HG02970 (cell line): ENCODE results near the gene KLHL22.
"Not testable (repeated sequence)": the region's sequence is repeated elsewhere in the genome, so short reads cannot be mapped to it uniquely, and the experiment has no call there.

Experiments
- ATAC-seq: cut with Tn5 transposase; IDR thresholded peaks from one replicate; pipeline ENCODE4 v1.9.1; 2021; ENCODE audit warnings: mild to moderate bottlenecking, moderate library complexity, moderate number of reproducible peaks; ENCODE audit not compliant: unreplicated experiment, low FRiP score

The KLHL22 gene

DNA sequence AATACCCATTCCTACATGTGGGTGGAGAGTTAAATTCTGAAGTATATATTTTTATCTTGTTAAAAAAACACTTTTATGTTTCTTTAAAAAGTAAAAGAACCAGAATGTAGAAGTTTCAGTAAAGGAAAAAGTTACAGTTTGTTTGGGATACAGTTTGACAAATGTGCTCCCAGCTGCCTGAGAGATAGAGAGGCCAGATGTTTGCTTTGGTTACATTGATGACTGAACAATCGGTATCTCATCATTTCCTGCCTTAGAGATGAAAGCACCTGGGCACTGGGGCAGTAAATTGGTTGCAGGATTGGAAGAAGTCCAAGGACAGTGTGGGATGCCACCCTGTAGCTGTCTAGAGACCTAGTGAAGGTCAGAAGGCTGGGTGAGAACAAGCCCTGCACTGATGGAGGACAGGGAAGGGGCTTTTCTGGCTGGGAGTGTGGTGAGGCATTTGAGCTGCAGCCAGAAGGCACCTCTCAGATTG, 28.4 kb upstream of the KLHL22 start:
- no peak for ATAC-seq

DNA sequence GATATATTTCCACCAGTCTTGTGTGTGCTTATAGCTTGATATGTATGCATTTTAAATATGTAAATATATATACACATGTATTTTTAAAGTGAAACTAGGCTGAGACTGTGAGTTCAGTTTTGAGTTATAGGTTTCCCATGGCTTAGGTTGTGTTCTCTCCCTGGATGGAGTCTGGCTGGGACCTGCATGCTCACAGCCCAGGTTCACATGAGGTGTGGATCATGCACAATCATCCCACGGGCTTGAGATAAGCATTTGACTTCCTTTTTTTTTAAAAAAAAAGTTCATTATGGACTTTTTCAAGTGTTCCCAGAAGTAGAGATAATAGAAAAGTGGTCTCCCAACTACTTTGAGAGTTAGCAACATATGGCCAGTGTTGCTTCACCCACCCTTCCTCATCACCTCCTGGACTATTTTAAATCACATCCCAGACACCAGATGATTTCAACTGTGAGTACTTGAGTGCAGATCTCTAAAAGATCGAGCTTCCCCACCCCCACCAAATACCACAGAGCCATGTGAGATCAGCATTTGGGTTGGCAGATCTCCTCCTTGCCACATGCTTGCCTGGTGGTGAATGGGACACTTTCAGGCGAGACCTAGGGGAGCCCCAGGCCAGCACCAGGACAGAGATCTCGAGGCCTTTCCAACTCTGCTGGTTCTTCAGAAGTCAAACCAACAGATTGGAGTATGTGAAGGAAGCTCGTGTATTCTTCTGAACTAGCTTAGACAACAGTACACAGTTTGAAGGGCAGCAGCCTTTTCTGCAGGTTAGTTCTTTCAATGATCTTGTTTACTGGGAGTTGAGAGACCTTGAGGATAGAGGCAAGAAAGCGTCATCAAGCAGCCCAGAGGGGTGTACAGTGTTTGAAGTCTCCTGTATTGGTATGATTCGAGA, 27.7 kb upstream of the KLHL22 start:
- no peak for ATAC-seq

DNA sequence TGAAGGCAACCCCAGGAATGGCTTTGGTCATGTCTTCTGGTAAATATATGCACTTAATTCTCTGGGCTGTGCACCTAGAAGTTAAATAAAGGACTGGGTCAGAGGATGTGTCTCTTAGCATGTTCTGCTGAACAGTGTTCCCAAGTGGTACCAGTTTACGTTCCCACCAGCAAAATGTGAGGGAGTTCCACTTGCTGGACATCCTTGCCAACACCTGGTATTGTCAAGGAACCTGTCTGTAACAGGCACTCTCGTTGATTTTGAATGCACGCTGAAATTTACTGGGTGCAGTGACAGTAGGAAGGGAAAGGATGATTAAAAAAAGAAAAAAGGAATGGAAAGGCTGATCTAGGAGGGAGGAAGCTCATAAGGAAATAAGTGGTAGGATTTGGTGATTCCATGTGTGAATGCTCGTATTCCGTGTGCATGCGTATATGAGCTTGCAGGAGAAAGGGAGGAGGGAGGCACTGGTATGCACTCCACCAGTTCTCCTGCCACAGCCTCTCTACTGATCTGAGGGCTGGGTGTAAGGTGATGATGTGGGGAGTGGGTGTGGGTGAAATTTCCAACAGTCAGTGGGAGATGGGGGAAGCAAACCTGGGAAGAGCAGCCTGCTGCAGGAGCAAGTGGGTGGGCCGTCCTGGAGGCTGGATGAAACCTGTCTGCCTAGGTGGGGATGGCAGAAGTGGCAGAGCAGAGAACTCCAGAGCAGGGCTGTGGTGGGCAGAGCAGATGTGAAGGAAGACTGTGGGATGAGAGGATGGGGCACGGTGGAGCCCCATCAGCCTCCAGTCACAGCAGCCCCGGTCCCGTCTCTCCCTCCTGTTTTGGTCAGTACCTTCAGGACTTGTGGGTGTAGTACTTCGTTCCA, 26.8 kb upstream of the KLHL22 start:
- no peak for ATAC-seq

DNA sequence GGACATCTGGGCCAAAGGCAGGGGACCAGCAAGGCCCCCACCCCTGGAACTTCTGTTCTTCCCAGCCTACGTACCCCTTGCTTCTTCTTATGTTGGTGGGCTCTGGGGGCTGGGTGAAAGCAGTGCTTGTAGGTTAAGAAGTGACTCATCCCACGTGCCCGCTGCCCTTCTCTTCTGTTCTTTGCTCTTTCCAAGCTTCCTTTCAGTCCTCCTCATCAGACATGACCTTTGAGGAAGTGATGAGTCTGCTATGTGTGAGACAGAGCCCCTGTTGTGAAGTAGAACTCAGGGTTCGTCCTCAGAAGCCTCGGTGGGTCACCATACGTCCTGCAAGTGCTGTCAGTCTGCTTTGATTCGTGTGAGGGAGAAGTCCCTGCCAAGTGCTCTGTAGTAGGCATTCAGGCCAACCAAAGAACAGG, 24.5 kb upstream of the KLHL22 start:
- ATAC-seq: no peak

DNA sequence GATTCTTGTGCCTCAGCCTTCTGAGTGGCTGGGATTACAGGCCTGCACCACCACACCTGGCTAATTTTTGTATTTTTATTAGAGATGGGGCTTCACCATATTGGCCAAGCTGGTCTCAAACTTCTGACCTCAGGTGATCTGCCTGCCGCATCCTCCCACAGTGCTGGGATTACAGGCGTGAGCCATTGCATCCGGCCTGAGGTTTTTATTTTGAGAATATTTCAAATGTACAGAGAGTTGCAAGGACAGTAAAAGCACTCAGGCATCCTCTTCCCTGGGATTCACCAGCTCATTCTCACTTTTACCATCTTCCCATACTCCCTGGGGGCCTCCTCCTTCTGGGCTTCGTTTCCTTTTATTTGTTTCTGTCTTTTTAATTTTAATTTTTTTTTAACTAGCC, 24.0 kb upstream of the KLHL22 start:
- no peak for ATAC-seq

DNA sequence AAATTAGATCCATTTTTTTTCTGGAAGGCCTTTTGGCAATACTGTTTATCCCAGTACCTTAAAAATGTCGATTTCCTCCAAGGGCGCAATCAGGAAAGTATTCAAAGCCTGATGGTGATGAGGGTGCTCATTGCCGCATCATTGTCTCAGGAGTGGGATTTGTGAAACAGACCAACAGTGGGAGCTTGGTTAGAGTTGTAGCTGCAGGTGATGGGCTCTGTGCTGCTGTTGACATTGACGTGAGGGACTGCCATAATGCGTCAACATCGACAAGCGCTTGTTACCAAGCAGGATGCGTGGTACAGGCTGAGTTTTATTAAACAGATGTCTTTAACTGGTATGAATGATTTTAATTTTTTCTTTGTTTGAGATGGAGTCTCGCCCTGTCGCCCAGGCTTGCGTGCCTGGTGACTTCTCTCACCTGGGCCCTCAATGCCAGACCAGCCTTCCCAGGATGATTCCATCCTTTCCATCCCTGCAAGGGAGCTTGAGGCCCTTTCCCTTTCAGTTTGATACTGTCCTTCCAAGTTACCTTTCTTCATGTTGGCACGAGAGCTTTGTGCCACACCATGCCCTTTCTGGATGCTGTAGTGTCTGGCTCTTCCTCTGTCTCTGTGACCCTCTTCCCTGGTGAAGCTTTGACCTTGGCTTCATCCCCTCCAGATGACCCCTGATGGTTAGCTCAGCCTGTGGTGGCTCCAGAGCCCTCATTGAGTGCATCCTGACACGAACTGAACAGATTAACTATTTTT, 22.4 kb upstream of the KLHL22 start:
- ATAC-seq: no peak

DNA sequence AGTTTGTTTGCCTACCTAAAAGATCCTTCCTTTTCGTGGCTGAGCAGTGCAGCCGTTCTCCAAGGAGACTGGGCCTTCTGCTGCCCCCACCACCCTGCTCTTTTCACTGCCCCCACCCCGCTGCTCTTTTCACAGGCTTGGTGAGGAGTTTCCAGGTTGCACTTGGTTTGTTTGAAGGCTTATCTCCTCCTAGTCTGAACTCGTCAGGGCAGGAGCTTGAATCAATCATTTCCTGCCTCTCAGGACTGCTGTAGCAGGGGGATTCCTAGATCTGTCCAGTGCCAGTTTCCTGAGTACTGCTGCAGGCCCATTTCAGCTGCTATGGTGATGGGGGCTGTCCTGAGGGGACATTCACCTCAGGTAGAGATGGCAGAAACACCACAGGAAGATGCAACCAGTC, 21.8 kb upstream of the KLHL22 start:
- ATAC-seq: no peak

DNA sequence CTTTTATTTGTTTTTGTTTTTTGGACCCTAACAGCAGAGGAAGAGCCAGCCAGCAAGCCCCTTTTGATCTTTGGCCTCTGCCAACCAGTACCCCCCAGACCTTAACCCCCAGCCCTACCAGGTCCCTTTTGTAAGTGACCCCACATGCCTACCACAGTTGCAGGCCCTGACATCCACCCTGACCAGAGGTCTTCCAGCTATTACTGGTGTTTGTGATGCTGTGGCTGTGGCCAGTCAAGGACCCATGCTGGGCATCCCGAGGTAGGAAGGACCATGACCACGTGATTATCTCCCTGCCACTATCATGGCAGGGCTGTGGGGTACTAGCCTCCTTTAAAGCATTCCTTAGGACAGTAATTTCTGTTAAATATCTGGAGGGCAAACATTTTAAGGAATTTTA, 20.8 kb upstream of the KLHL22 start:
- ATAC-seq: no peak

DNA sequence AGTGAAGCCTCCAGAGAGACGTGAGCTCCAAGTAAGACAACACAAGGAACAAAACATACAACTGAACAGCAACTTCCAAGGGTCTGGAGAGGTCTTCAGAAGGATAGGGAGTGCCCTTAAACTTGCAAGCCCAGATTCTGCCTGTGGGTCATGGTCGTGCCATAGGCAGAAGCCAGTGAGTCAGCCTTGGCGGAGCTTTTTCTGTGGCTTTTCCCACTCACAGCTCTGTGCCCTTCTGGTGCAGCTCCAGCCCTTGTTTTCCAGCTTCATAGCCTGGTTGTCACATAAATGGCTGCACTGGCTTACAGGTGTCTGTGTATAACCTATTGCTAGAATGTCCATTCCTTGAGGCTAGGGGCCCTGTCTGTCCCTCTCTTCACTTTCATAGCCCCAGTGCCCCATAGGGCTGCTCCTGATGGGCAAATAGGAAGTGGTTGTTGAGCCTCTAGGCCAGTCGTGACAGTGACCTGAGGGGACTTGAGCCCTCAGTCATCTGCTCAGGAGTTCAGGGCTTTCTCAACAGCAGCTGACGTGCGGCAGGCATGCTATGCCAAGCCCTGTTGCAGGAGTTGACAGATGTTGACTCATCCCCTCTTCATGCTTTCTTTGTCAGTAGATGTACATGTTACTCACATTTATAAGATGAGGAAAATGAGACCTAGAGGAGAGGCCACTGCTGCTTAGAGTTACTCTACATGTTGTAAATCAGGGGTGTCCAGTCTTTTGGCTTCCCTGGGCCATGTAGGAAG, 19.2 kb upstream of the KLHL22 start:
- ATAC-seq: no peak

DNA sequence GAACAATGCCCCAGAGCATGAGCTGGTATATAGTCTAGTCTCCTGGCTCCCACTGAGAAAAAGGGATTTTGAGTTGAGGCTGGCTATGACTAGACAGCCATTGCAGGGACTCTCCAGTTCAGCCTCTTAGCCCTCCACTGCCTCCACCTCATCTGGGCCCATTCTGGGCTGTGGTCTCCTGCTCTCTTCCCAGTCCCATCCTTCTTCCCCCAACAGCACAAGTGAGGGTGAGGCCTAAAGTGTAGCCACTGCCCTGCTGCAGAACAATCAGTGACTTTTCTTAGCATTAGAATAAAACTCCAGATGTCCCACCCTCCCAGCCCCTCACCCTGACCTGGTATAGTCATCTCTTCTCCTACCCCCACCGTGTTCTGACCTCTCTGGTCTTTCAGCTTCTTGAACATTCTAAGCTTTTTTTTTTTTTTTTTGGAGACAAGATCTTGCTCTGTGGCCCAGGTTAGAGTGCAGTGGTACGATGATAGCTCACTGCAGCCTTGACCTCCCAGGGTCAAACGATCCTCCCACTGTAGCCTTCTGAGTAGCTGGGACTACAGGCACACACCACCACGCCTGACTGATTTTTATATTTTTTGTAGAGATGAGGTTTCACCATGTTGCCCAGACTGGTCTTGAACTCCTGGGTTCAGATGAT, 16.1 kb upstream of the KLHL22 start:
- no peak for ATAC-seq

DNA sequence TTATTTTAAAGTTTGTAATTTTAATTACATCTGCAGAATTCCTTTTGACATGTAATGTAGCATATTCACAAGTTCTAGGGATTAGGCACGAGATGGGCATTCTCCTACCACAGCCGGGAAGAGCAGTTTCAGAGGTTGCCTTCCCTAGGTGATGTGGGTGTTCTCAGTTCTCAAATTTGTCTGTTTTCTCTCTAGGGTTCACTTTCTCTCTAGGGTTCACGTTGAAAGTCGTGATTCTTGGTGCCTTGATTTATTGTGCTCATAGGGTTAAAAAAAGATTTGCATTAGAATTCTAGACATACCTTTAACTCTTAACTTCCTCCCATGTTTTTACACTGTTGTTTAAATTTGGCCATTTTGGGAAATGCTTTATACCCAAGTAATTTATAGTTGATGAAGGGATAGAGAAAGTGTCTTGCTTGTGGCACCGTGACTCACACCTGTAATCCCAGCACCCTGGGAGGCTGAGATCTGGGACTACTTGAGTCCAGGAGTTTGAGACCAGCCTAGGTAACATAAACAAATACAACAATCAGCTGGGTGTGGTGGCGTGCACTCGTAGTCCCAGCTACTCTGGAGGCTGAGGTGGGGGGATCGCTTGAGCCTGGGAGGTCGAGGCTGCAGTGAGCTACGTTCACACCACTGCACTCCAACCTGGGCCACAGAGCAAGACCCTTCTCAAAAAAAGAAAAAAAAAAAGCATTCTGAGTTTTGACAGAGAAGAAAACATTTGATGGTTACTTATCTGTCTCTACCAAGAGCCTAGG, 15.4 kb upstream of the KLHL22 start:
- no peak for ATAC-seq

DNA sequence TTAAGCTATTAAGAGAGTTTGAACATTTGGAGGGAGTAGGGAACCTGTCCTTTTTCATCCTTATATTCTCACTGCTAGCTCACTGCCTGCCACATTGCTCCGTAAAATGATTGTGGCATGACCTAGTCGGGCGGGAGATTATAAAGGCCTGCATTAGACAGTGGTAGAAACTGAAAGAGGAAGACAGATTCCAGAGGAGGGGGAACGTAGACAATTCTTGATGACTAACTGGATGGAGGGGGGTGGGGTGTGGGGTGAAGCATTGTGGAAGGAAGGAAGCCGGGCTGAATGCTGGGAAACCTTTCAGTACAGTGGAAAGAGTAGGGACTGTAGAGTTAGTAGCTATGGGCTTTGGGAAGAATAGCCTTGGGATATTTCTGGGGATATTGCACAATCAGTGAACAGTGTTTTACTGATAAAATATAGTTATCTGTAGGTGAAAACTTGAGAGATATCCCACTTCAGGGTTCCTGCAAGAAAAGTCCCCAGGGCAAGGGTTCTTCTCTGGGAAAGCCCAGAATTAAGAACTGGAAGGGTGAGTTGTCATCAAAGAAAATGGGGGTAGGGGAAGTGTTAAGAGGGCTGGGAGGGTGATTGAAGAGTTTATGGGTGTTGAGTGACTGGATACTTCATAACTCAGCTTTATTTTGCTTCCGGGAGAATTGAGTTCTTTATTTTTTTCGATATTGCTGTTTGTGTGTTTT, 13.9 kb upstream of the KLHL22 start:
- ATAC-seq: no peak

DNA sequence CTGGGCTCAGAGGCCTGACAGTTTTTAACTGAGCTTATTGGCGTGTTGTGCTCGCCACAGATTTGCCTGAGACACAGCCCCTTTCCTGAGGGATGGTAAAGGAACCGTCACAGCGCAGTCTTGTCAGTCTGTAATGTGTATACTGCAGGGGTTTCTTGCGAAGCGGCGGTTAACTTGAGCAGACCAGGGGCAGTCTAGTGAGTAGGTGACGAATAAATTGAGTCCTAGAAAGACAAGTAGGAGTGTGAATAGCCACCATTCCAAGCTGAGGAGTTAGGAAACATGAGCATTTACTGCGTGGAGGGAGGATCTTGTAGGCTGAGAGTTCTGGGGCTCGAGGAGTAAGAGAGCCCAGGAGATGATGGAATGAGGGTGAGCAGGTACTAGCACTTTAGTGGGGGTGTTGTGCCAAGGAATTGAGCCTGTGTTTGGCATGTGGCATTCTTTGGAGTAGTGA, 13.2 kb upstream of the KLHL22 start:
- ATAC-seq: no peak

DNA sequence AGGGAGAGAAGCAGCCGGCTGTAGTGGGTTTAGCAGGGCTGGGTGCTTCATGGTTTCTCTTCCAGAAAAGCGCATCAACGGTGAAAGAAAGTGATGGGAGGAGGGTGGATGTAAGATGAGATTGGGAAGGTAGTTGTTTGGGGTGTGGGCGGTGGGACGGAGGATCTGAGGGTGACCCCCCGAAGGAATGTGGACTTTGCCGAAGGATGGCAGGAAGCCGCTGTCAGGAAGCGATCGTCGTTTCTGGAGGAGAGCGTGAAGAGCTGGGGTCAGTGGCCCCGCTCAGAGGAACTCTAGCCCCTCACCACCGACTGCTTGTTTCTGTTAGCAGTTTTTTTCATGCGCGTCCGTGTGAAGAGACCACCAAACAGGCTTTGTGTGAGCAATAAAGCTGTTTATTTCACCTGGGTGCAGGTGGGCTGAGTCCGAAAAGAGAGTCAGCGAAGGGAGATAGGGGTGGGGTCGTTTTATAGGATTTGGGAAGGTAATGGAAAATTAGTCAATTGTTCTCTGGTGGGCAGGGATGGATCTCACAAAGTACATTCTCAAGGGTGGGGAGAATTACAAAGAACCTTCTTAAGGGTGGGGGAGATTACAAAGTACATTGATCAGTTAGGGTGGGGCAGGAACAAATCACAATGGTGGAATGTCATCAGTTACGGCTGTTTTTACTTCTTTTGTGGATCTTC, 12.6 kb upstream of the KLHL22 start:
- not testable (repeated sequence) for ATAC-seq

DNA sequence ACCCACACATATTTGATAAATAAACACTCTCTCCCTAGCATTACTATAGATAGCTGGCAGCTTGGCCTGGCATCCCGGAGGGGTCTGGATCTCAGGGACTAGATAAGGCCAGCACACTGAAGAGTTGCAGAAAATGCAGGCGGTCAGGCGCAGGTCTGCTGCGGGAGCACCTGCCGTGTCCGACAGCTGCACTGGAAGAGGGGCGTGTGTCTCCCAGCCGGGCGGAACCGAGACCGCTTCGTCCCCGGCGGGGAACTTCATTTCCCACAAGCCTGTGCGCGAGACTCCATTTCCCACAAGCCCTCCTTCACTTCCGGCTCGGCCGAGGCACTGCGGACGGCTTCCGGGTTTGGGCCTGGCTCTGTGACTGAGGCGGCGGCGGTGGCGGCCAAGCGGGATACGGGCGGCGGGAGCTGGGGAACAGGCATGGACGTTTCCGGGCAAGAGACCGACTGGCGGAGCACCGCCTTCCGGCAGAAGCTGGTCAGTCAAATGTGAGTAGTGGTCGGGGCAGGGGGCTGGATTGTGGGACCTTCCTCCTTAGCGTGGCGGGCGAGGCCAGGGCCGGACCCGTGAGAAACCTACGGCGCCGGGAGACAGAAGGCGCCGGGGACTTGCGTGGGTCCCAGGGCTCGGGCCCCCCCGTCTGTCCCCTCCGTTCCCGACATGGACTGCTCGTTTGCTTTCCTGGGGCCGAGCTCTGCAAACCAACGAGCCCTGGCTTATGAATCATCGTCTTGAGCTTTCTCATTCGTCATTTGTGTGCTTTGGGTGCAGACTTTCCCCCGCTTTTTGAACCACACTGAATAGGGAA, 11.9 kb upstream of the KLHL22 start, which contains the start of gene MED15:
TSS of gene MED15 (plus strand) at position 358 of the 814 bp plus-strand sequence. CDS start at position 427, 69 bp downstream.
- peak; percentile 82 for ATAC-seq

DNA sequence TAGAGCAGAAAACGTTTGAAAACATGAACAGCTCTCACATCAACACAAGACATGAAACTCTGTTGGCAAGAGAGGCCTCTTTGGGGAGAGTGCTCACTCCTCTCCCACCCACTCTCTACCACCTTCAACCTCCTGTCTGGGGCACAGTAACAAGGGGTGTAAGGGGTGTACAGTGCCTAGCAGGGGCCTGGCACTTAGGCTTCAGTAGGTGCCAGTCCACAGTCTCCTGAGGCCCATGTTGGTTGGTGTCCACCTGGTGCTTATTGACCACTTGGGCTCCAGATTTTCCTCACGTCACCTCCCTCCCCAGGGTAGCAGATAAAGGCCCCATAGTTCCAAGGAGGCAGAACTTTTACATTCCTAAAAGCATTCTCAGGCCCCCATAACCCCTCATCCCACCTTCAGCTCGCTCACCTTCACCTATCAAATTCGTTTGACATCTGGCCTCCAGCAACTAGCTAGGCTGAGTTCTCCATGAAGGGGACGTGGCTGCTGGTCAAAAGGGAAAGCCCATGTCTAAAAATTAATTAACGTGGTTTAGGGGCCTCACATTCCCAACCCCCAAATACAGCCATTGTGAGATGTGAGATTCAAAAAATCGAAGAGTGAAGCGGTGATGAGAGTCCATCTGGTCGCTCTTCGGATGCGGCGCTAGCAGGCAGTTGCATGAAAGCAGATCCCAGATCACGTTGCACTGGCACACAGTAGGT, 11.1 kb upstream of the KLHL22 start:
- no peak for ATAC-seq
